GM12874 (cell line): ENCODE data around the gene RNPEPL1.

ENCODE experiments used
- CTCF ChIP-seq: IDR thresholded peaks from 2 replicates; pipeline ENCODE4 v1.5.1; 2011; ENCODE audit warnings: low read depth, mild to moderate bottlenecking, control low read depth, low read length, moderate library complexity; ENCODE audit not compliant: insufficient read depth

Gene RNPEPL1

GRCh38 chr2:240585681-240586197, 17.5 kb downstream of the RNPEPL1 start:
- no peak for TF ChIP-seq CTCF

- no peak for TF ChIP-seq CTCF
These were observed 18.1 kb downstream of the RNPEPL1 start, which contains the start of gene CAPN10 for GRCh38 chr2:240586198-240586918. Gene CAPN10 (plus strand): TSS chr2:240586734. CDS start chr2:240586912, 178 bp downstream.

- no peak for TF ChIP-seq CTCF
These were observed 18.9 kb downstream of the RNPEPL1 start for GRCh38 chr2:240586919-240587800.

- no peak for TF ChIP-seq CTCF
These were observed 19.8 kb downstream of the RNPEPL1 start for GRCh38 chr2:240588006-240588655.

GRCh38 chr2:240588669-240589068, 20.4 kb downstream of the RNPEPL1 start:
- TF ChIP-seq CTCF = no peak

GRCh38 chr2:240589375-240589774, 21.1 kb downstream of the RNPEPL1 start:
- TF ChIP-seq CTCF = no peak
